Thymus (tissue), 11 donors: ENCODE data around the gene VPS13D. TPM values are rescaled to one million over a fixed set of nuclear protein-coding genes. Genes with fewer than 3 reads are reported as not detected.

Experiments used
- DNase-seq, 9 donors: peaks; one replicate each; pipeline ENCODE4 v3.0.0-alpha.2; 2013; ENCODE audit warnings: low spot score in 9 of 9, low read depth in 6 of 9, missing footprints in 1 of 9
- H3K27ac ChIP-seq, 2 donors: one replicate each; pipeline ENCODE4 v1.5.1; 2013; ENCODE audit warnings: control low read depth in 1 of 2, low read depth in 1 of 2, low read length in 1 of 2, mild to moderate bottlenecking in 1 of 2, moderate library complexity in 1 of 2
- H3K27me3 ChIP-seq, 2 donors: one replicate each; pipeline ENCODE4 v1.5.1; 2013; ENCODE audit warnings: low read length in 1 of 2; ENCODE audit not compliant: control insufficient read depth in 2 of 2, insufficient read depth in 1 of 2
- H3K36me3 ChIP-seq, 2 donors: one replicate each; pipeline ENCODE4 v1.5.1; 2013; ENCODE audit warnings: low read length in 1 of 2, mild to moderate bottlenecking in 1 of 2, moderate library complexity in 1 of 2; ENCODE audit not compliant: control insufficient read depth in 2 of 2, insufficient read depth in 2 of 2
- H3K4me1 ChIP-seq, 2 donors: one replicate each; pipeline ENCODE4 v1.5.1; 2013; ENCODE audit warnings: low read length in 2 of 2; ENCODE audit not compliant: control insufficient read depth in 2 of 2, insufficient read depth in 2 of 2
- H3K4me3 ChIP-seq, 2 donors: one replicate each; pipeline ENCODE4 v1.5.1; 2013; ENCODE audit warnings: low read length in 2 of 2, control low read depth in 1 of 2, mild to moderate bottlenecking in 1 of 2
- H3K9me3 ChIP-seq, 2 donors: one replicate each; pipeline ENCODE4 v1.5.1; 2013; ENCODE audit warnings: low read length in 1 of 2, mild to moderate bottlenecking in 1 of 2; ENCODE audit not compliant: control insufficient read depth in 2 of 2, insufficient read depth in 1 of 2
- WGBS: extraction: QIAGEN DNeasy Blood & Tissue Kit; methylation state at CpG from one replicate; pipeline ENCODE4 v1.1.7; 2013; 5-methylcytosine and 5-hydroxymethylcytosine counted together
- polyA plus RNA-seq: library from polyadenylated mRNA; stranded (reverse); fragments of 200-250 nt; gene quantifications from one replicate; pipeline ENCODE4 v1.2.3, GENCODE V29; 2013
- total RNA-seq: library from RNA; stranded (reverse); fragments of 120-200 nt; gene quantifications from one replicate; pipeline ENCODE4 v1.2.4, GENCODE V29; 2013
- donor health status: healthy.

The VPS13D gene
- total and polyA plus RNA-seq, 2 donors: 10.2 to 21.7 TPM

GRCh38 chr1:12185036-12185917 lies 44.6 kb upstream of the VPS13D start:
- peaks cover 0 to 5% of the 10 kb centered on the region in 2 donors for H3K9me3 ChIP-seq
- H3K27me3 ChIP-seq: no peaks in the 10 kb centered on the region
- peaks cover 0 to 31% of the 10 kb centered on the region in 2 donors for H3K4me1 ChIP-seq
- H3K27ac ChIP-seq: peak overlapping the region; percentile 20 to 68
- no peaks in the 10 kb centered on the region for H3K36me3 ChIP-seq
- no peak for DNase-seq
- 90% methylated on average over 19 of the region's 19 CpGs for WGBS
- no peak overlapping the region for H3K4me3 ChIP-seq

- Histone ChIP-seq H3K27ac (peak overlapping the region in 1 of 2 donors; percentile 20), H3K36me3 (no peaks in the 10 kb centered on the region), H3K4me1 (peaks cover 0 to 26% of the 10 kb centered on the region in 2 donors), H3K9me3 (peaks cover 0 to 5% of the 10 kb centered on the region in 2 donors), H3K4me3 (no peak overlapping the region), H3K27me3 (no peaks in the 10 kb centered on the region)
- no peak for DNase-seq
- WGBS: 89% methylated on average over 13 of the region's 13 CpGs
These were observed 43.7 kb upstream of the VPS13D start for GRCh38 chr1:12185918-12186678.

GRCh38 chr1:12186679-12186985 lies 43.2 kb upstream of the VPS13D start:
- no peaks in the 10 kb centered on the region for H3K27me3 ChIP-seq
- H3K27ac ChIP-seq: no peak overlapping the region
- WGBS: 93% methylated on average over 4 of the region's 4 CpGs
- no peak for DNase-seq
- peaks cover 0 to under 1% of the 10 kb centered on the region in 2 donors for H3K36me3 ChIP-seq
- peaks cover 0 to 21% of the 10 kb centered on the region in 2 donors for H3K4me1 ChIP-seq
- no peak overlapping the region for H3K4me3 ChIP-seq
- H3K9me3 ChIP-seq: peaks cover 0 to 5% of the 10 kb centered on the region in 2 donors

GRCh38 chr1:12188115-12188514 lies 41.7 kb upstream of the VPS13D start:
- Histone ChIP-seq H3K4me1 (peaks cover 0 to 19% of the 10 kb centered on the region in 2 donors), H3K36me3 (peaks cover 0 to 5% of the 10 kb centered on the region in 2 donors), H3K9me3 (peaks cover 0 to 5% of the 10 kb centered on the region in 2 donors), H3K27me3 (no peaks in the 10 kb centered on the region), H3K4me3 (no peak overlapping the region), H3K27ac (no peak overlapping the region)
- no peak for DNase-seq
- 88% methylated on average over 3 of the region's 3 CpGs for WGBS

GRCh38 chr1:12188657-12189327 lies 41.0 kb upstream of the VPS13D start:
- no peak for DNase-seq
- Histone ChIP-seq H3K36me3 (peaks cover 0 to 5% of the 10 kb centered on the region in 2 donors), H3K27ac (no peak overlapping the region), H3K27me3 (no peaks in the 10 kb centered on the region), H3K9me3 (peaks cover 0 to 5% of the 10 kb centered on the region in 2 donors), H3K4me3 (no peak overlapping the region), H3K4me1 (peaks cover 0 to 19% of the 10 kb centered on the region in 2 donors)
- 96% methylated on average over 13 of the region's 13 CpGs for WGBS

GRCh38 chr1:12189328-12189682 lies 40.5 kb upstream of the VPS13D start:
- no peak for DNase-seq
- H3K4me3 ChIP-seq: no peak overlapping the region
- H3K4me1 ChIP-seq: peaks cover 0 to 16% of the 10 kb centered on the region in 2 donors
- no peak overlapping the region for H3K27ac ChIP-seq
- H3K36me3 ChIP-seq: peaks cover 0 to 5% of the 10 kb centered on the region in 2 donors
- H3K27me3 ChIP-seq: no peaks in the 10 kb centered on the region
- 94% methylated on average over 5 of the region's 5 CpGs for WGBS
- peaks cover 0 to 5% of the 10 kb centered on the region in 2 donors for H3K9me3 ChIP-seq

GRCh38 chr1:12191242-12192032 lies 38.4 kb upstream of the VPS13D start:
- no peaks in the 10 kb centered on the region for H3K9me3 ChIP-seq
- WGBS: 96% methylated on average over 58 of the region's 58 CpGs
- peaks cover 0 to 8% of the 10 kb centered on the region in 2 donors for H3K36me3 ChIP-seq
- no peak overlapping the region for H3K27ac ChIP-seq
- no peak overlapping the region for H3K4me3 ChIP-seq
- no peak for DNase-seq
- no peaks in the 10 kb centered on the region for H3K27me3 ChIP-seq
- no peaks in the 10 kb centered on the region for H3K4me1 ChIP-seq

- H3K4me3 ChIP-seq: no peak overlapping the region
- no peaks in the 10 kb centered on the region for H3K9me3 ChIP-seq
- peaks cover 0 to 8% of the 10 kb centered on the region in 2 donors for H3K4me1 ChIP-seq
- peaks cover 0 to 8% of the 10 kb centered on the region in 2 donors for H3K36me3 ChIP-seq
- no peak overlapping the region for H3K27ac ChIP-seq
- WGBS: 85% methylated on average over 14 of the region's 14 CpGs
- H3K27me3 ChIP-seq: no peaks in the 10 kb centered on the region
- no peak for DNase-seq
These were observed 35.1 kb upstream of the VPS13D start for GRCh38 chr1:12194666-12195216.
